ENCODE measurements around the gene CERS6. TPM values are rescaled to one million over a fixed set of nuclear protein-coding genes. Genes with fewer than 3 reads are reported as not detected.

CERS6 gene
- polyA plus RNA-seq, 1 donor (not counting 4 experiments of a cell fraction or from before 2014, with no cell fraction given) = 19.5 TPM

- Histone ChIP-seq H3K9me1 (ENCODE audit: control insufficient read depth, extremely low read depth, insufficient read depth, low read length) (no peaks in the 10 kb centered on the region), H3K9me3 (ENCODE audit: control insufficient read depth, low read depth, low read length) (peaks cover 2% of the 10 kb centered on the region), H2AFZ (ENCODE audit: control insufficient read depth, low read length) (no peak overlapping the region), H3K27ac (ENCODE audit: control insufficient read depth, insufficient read depth, low read length) (peak overlapping the region; percentile 34), H3K4me1 (ENCODE audit: control insufficient read depth, extremely low read depth, insufficient read depth, low read length) (peaks cover 33% of the 10 kb centered on the region), H3K4me2 (ENCODE audit: control insufficient read depth, extremely low read depth, insufficient read depth, low read depth, low read length) (peak overlapping the region; percentile 8), H3K79me2 (ENCODE audit: control insufficient read depth, insufficient read depth, low read length) (peaks cover 70% of the 10 kb centered on the region), H3K9ac (ENCODE audit: control insufficient read depth, extremely low read depth, insufficient read depth, low read length) (peak overlapping the region; percentile 10), H3K4me3 (ENCODE audit: control insufficient read depth in 2 of 3, extremely low read depth in 1 of 3, insufficient read depth in 2 of 3, low read depth in 1 of 3, low read length in 3 of 3) (no peak overlapping the region), H3K36me3 (ENCODE audit: control insufficient read depth in 2 of 2, extremely low read depth in 1 of 2, insufficient read depth in 2 of 2, low read length in 2 of 2) (no peaks in the 10 kb centered on the region), H4K20me1 (ENCODE audit: control insufficient read depth, extremely low read depth, insufficient read depth, low read length) (no peaks in the 10 kb centered on the region), H3K27me3 (ENCODE audit: control insufficient read depth, extremely low read depth, insufficient read depth, low read length) (no peaks in the 10 kb centered on the region)
- no peak for FAIRE-seq
- no peak for DNase-seq (ENCODE audit: low read depth, low spot score)
- dilution Hi-C loops (cut with MboI; ENCODE audit: extremely low pct_ligation_motif_present, low sequenced_read_pairs) = no loop called here
- TF ChIP-seq EZH2 (IDR thresholded peaks at IDR 0.05; ENCODE audit: low read length) = no peak
- no peak for TF ChIP-seq CTCF (optimal IDR thresholded peaks at IDR 0.05 in 1 of 3, IDR thresholded peaks at IDR 0.05 in 1 of 3, conservative IDR thresholded peaks at IDR 0.05 in 1 of 3; ENCODE audit: extremely low read depth in 1 of 3, insufficient read depth in 2 of 3, low read length in 3 of 3)
Measured at GRCh38 chr2:168538133-168538532, 82.1 kb downstream of the CERS6 start.

GRCh38 chr2:168538534-168538933 lies 82.5 kb downstream of the CERS6 start:
- Histone ChIP-seq H3K4me3 (ENCODE audit: control insufficient read depth in 2 of 3, extremely low read depth in 1 of 3, insufficient read depth in 2 of 3, low read depth in 1 of 3, low read length in 3 of 3) (no peak overlapping the region), H3K36me3 (ENCODE audit: control insufficient read depth in 2 of 2, extremely low read depth in 1 of 2, insufficient read depth in 2 of 2, low read length in 2 of 2) (no peaks in the 10 kb centered on the region), H3K4me1 (ENCODE audit: control insufficient read depth, extremely low read depth, insufficient read depth, low read length) (peaks cover 33% of the 10 kb centered on the region), H3K27me3 (ENCODE audit: control insufficient read depth, extremely low read depth, insufficient read depth, low read length) (no peaks in the 10 kb centered on the region), H3K27ac (ENCODE audit: control insufficient read depth, insufficient read depth, low read length) (peak overlapping the region; percentile 34), H2AFZ (ENCODE audit: control insufficient read depth, low read length) (no peak overlapping the region), H3K9me3 (ENCODE audit: control insufficient read depth, low read depth, low read length) (peaks cover 2% of the 10 kb centered on the region), H4K20me1 (ENCODE audit: control insufficient read depth, extremely low read depth, insufficient read depth, low read length) (no peaks in the 10 kb centered on the region), H3K79me2 (ENCODE audit: control insufficient read depth, insufficient read depth, low read length) (peaks cover 67% of the 10 kb centered on the region), H3K4me2 (ENCODE audit: control insufficient read depth, extremely low read depth, insufficient read depth, low read depth, low read length) (peak overlapping the region; percentile 8), H3K9me1 (ENCODE audit: control insufficient read depth, extremely low read depth, insufficient read depth, low read length) (no peaks in the 10 kb centered on the region), H3K9ac (ENCODE audit: control insufficient read depth, extremely low read depth, insufficient read depth, low read length) (no peak overlapping the region)
- DNase-seq (ENCODE audit: low read depth, low spot score) (no peak), FAIRE-seq (peak; percentile 76)
- dilution Hi-C loops (cut with MboI; ENCODE audit: extremely low pct_ligation_motif_present, low sequenced_read_pairs) = no loop called here
- no peak for TF ChIP-seq CTCF (optimal IDR thresholded peaks at IDR 0.05 in 1 of 3, IDR thresholded peaks at IDR 0.05 in 1 of 3, conservative IDR thresholded peaks at IDR 0.05 in 1 of 3; ENCODE audit: extremely low read depth in 1 of 3, insufficient read depth in 2 of 3, low read length in 3 of 3)
- no peak for TF ChIP-seq EZH2 (IDR thresholded peaks at IDR 0.05; ENCODE audit: low read length)
